Neuronal stem cell (in vitro differentiated cells): ENCODE results near the gene TFF3.
A peak's percentile ranks its signal among the peaks of the same experiment; 100 is the strongest.

Source experiments
- DNase-seq: peaks from one replicate; pipeline ENCODE4 v3.0.0-alpha.2; 2013; ENCODE audit warnings: low spot score
- H2AFZ ChIP-seq: one replicate; pipeline ENCODE4 v1.6.1; 2013; ENCODE audit warnings: mild to moderate bottlenecking, low read length, inconsistent platforms
- H2AK5ac ChIP-seq: 2 replicates; pipeline ENCODE4 v1.6.1; 2013; ENCODE audit warnings: low read depth, mild to moderate bottlenecking, inconsistent platforms, low read length, moderate library complexity, mixed read lengths
- H2BK120ac ChIP-seq: 2 replicates; pipeline ENCODE4 v1.6.1; 2013; ENCODE audit warnings: low read depth, mild to moderate bottlenecking, inconsistent platforms, low read length, moderate library complexity, mixed read lengths
- H2BK12ac ChIP-seq: one replicate; pipeline ENCODE4 v1.6.1; 2013; ENCODE audit warnings: low read length, inconsistent platforms
- H2BK15ac ChIP-seq: 2 replicates; pipeline ENCODE4 v1.6.1; 2013; ENCODE audit warnings: mild to moderate bottlenecking, low read length, inconsistent platforms, mixed read lengths
- H2BK5ac ChIP-seq: one replicate; pipeline ENCODE4 v1.6.1; 2013; ENCODE audit warnings: inconsistent platforms, mild to moderate bottlenecking, low read length, moderate library complexity
- H3K14ac ChIP-seq: one replicate; pipeline ENCODE4 v1.6.1; 2013; ENCODE audit warnings: low read length, inconsistent platforms
- H3K18ac ChIP-seq: 2 replicates; pipeline ENCODE4 v1.6.1; 2013; ENCODE audit warnings: low read length, inconsistent platforms
- H3K23ac ChIP-seq: 2 replicates; pipeline ENCODE4 v1.6.1; 2013; ENCODE audit warnings: low read depth, mild to moderate bottlenecking, mixed read lengths, low read length, inconsistent platforms; ENCODE audit not compliant: poor library complexity
- H3K27ac ChIP-seq: replicated peaks from 3 replicates; pipeline ENCODE4 v1.5.1; 2013; ENCODE audit warnings: low read length, inconsistent platforms
- H3K27me3 ChIP-seq, 3 experiments: 2 replicates each; pipeline ENCODE4 v1.6.1; 2013; ENCODE audit warnings: low read length in 3 of 3, mild to moderate bottlenecking in 2 of 3, inconsistent platforms in 1 of 3, low read depth in 1 of 3, mixed read lengths in 1 of 3, moderate library complexity in 1 of 3; ENCODE audit not compliant: control insufficient read depth in 3 of 3, insufficient read depth in 3 of 3
- H3K36me3 ChIP-seq, 2 donors: replicated peaks in 1 of 2; 2 replicates each; pipeline ENCODE4 v1.6.1; 2013; ENCODE audit warnings: low read length in 2 of 2; ENCODE audit not compliant: control insufficient read depth in 2 of 2, insufficient read depth in 2 of 2
- H3K4ac ChIP-seq: 2 replicates; pipeline ENCODE4 v1.6.1; 2013; ENCODE audit warnings: inconsistent platforms, mild to moderate bottlenecking, low read length, moderate library complexity
- H3K4me1 ChIP-seq, 2 donors: 1 replicate in 1 of 2; 2 replicates in 1 of 2; pipeline ENCODE4 v1.6.1; 2013; ENCODE audit warnings: low read length in 2 of 2, low read depth in 1 of 2; ENCODE audit not compliant: control insufficient read depth in 2 of 2, insufficient read depth in 1 of 2
- H3K4me2 ChIP-seq: one replicate; pipeline ENCODE4 v1.6.1; 2013; ENCODE audit warnings: mild to moderate bottlenecking, low read length, inconsistent platforms; ENCODE audit not compliant: insufficient read depth, poor library complexity, severe bottlenecking
- H3K4me3 ChIP-seq, 2 donors: 2 replicates each; pipeline ENCODE4 v1.5.1; 2013; ENCODE audit warnings: low read length in 2 of 2, mild to moderate bottlenecking in 2 of 2, inconsistent platforms in 1 of 2, moderate library complexity in 1 of 2
- H3K79me1 ChIP-seq: one replicate; pipeline ENCODE4 v1.6.1; 2013; ENCODE audit warnings: low read depth, mild to moderate bottlenecking, inconsistent platforms, low read length, moderate library complexity
- H3K9ac ChIP-seq: one replicate; pipeline ENCODE4 v1.6.1; 2013; ENCODE audit warnings: mild to moderate bottlenecking, low read depth, low read length, inconsistent platforms; ENCODE audit not compliant: poor library complexity
- H3K9me3 ChIP-seq, 2 donors: replicated peaks in 1 of 2; 2 replicates each; pipeline versions ENCODE3 to v1.6.1; 2013; ENCODE audit warnings: low read length in 2 of 2, mild to moderate bottlenecking in 2 of 2, inconsistent platforms in 1 of 2, low read depth in 1 of 2, mixed read lengths in 1 of 2, moderate library complexity in 1 of 2; ENCODE audit not compliant: control insufficient read depth in 2 of 2, insufficient read depth in 1 of 2
- H4K8ac ChIP-seq: one replicate; pipeline ENCODE4 v1.6.1; 2013; ENCODE audit warnings: low read depth, mild to moderate bottlenecking, inconsistent platforms, low read length, moderate library complexity
- H4K91ac ChIP-seq: one replicate; pipeline ENCODE4 v1.6.1; 2013; ENCODE audit warnings: low read length, low read depth, mild to moderate bottlenecking, inconsistent platforms; ENCODE audit not compliant: poor library complexity
- WGBS, 2 donors: extraction: QIAGEN DNeasy Blood & Tissue Kit; methylation state at CpG; one replicate each; pipeline ENCODE4 v1.1.7; 2013; ENCODE audit warnings: missing lambda C conversion rate in 2 of 2, mixed read lengths in 1 of 2; ENCODE audit not compliant: insufficient read length in 2 of 2, insufficient replicate concordance in 1 of 2; ENCODE audit errors: extremely low coverage in 2 of 2; 5-methylcytosine and 5-hydroxymethylcytosine counted together

Gene TFF3

DNA sequence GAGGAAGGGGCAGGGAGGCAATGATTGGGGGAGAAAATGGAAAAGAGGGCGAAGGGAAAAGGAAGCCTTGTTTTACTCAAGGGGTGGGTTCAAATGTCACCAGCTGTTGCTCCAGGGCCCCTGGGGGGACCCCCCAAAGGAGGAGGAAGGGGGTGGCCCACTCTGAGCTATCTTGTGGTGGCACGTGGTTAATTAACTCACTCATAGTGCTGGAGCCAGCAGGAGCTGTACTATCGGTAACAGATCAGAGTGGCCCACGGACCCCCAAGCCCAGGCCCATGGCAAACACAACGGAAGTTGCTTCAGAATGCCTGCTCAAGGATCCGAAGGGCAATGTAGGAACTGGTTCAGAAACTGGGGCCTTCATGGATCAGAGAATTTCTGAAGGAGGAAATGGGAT is 28.3 kb upstream of the TFF3 start:
- H2BK12ac ChIP-seq = no peak overlapping the region
- DNase-seq = no peak
- H3K4me3 ChIP-seq = no peak overlapping the region

DNA sequence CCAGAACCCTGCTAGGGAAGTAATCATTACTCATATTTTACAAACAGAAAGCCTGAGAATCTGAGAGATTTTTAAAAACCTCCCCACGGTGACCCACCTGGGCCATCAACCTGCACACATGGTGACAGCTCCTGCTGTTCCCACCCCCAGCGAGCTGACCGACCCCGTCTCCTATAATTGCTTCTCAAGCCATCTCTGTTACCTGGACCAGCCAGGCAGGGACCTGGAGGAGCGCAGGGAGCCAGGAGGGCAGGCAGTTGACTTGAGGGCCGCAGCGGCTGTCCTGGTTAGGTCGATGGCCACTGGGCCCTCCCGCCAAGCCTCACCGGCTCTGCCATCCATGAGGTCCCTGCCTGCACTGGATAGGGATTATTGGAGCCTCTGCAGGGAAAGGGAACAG is 27.9 kb upstream of the TFF3 start:
- Histone ChIP-seq H3K36me3 (no peaks in the 10 kb centered on the region), H3K23ac (peak overlapping the region; percentile 89), H2AFZ (no peak overlapping the region), H3K18ac (peak overlapping the region; percentile 61), H4K91ac (no peak overlapping the region), H3K4me1 (peaks cover 0 to 4% of the 10 kb centered on the region in 2 donors), H3K79me1 (no peaks in the 10 kb centered on the region), H3K14ac (peak overlapping the region; percentile 79), H3K4ac (no peak overlapping the region), H3K27me3 (no peaks in the 10 kb centered on the region), H2BK120ac (no peak overlapping the region), H3K9me3 (no peaks in the 10 kb centered on the region), H2BK15ac (no peak overlapping the region), H3K4me3 (no peak overlapping the region), H3K27ac (no peak overlapping the region), H3K4me2 (no peak overlapping the region), H4K8ac (no peak overlapping the region), H2BK12ac (peak overlapping the region; percentile 73), H2BK5ac (peak overlapping the region; percentile 25), H3K9ac (peak overlapping the region; percentile 15), H2AK5ac (no peak overlapping the region)
- no CpG with 5 or more reads among the region's 10 CpGs for whole genome bisulfite sequencing, 2 donors
- no peak for DNase-seq

More for the DNA sequence above, 28.3 kb upstream of the TFF3 start:
- Histone ChIP-seq H2AFZ (no peak overlapping the region), H4K91ac (no peak overlapping the region), H3K4me1 (peaks cover 0 to 2% of the 10 kb centered on the region in 2 donors), H3K18ac (no peak overlapping the region), H3K14ac (peak overlapping the region; percentile 79), H2BK15ac (no peak overlapping the region), H2BK5ac (no peak overlapping the region), H2AK5ac (no peak overlapping the region), H3K27ac (no peak overlapping the region), H3K9ac (no peak overlapping the region), H3K4ac (no peak overlapping the region), H3K9me3 (no peaks in the 10 kb centered on the region), H3K36me3 (no peaks in the 10 kb centered on the region), H4K8ac (no peak overlapping the region), H3K4me2 (no peak overlapping the region), H3K23ac (no peak overlapping the region), H3K27me3 (no peaks in the 10 kb centered on the region), H3K79me1 (no peaks in the 10 kb centered on the region), H2BK120ac (no peak overlapping the region)
- no CpG with 5 or more reads among the region's 6 CpGs for WGBS, 2 donors

DNA sequence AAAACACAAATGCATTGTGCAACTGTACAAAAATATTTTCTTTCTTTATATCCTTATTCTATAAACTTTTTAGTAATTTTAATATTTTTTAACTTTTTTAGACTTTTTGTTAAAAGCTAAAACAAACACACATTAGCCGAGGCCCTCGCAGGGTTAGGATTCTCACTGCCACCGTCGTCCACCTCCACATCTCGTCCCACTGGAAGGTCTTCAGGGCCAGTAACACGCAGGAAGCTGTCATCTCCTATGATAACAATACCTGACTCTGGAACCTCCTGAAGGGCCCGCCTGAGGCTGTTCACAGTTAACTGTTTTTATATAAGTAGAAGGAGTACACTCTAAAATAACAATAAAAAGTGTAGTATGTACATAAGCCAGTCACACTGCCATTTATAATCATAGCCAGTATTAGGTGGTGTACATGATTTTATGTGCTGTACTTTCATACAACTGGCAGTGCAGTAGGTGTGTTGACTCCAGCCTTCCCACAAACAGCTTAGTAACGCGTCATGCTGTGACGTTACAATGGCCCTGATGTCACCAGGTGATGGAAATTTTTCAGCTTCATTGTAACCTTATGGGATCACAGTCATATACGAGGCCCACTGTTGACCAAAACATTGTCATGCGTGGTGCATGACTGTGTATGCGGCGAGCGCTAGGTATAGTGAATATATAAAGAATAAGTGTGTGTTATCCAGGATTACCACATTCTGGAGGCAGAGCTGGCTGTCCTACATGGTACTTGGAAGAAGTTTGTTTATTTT is 26.8 kb upstream of the TFF3 start:
- WGBS, 2 donors = no CpG with 5 or more reads among the region's 15 CpGs

DNA sequence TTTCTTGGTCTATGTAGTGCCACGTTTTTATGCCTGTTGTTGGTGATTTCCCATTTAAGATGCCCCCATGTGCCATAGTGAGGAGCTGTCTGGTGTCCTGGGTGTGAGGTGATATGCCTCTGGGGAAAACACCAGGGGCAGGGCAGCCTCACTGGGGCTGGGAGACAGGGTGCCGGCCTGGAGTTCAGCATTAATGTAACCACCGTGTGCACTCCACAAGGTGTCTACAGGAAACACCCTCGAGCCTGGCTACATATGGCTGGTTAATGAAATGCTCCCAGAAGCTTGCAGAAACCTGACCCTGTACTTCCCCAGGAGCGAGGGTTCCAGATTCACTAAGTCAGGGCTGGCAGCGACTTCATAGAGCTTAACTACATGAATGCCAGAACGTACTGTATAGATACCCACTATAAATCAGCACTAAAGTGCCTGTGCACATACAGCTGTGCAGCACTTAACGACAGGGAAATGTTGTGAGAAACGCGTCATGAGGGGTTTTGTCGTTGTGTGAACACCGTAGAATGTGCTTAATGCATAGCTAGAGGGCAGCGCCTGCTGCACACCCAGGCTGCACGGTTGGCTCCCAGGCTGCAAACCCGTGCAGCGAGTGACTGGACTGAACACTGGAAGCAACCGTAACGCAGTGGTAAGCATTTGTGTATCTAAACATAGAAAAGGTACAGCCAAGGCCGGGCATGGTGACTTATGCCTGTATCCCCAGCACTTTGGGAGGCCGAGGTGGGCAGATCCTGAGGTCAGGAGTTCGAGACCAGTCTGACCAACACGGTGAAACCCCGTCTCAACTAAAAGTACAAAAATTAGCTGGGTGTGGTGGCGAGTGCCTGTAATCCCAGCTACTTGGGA is 25.2 kb upstream of the TFF3 start:
- no peak overlapping the region for H3K27ac ChIP-seq
- no peak overlapping the region for H4K8ac ChIP-seq
- no peaks in the 10 kb centered on the region for H3K79me1 ChIP-seq
- no peaks in the 10 kb centered on the region for H3K36me3 ChIP-seq
- H3K27me3 ChIP-seq = no peaks in the 10 kb centered on the region
- no peak for DNase-seq
- H2BK15ac ChIP-seq = no peak overlapping the region
- H3K14ac ChIP-seq = no peak overlapping the region
- no peak overlapping the region for H2BK12ac ChIP-seq
- no peak overlapping the region for H2BK120ac ChIP-seq
- no peak overlapping the region for H2BK5ac ChIP-seq
- H3K4me1 ChIP-seq = peaks cover 0 to 7% of the 10 kb centered on the region in 2 donors
- H3K4ac ChIP-seq = no peak overlapping the region
- no CpG with 5 or more reads among the region's 24 CpGs for WGBS, 2 donors
- H4K91ac ChIP-seq = no peak overlapping the region
- no peak overlapping the region for H3K9ac ChIP-seq
- H3K4me2 ChIP-seq = no peak overlapping the region
- H3K23ac ChIP-seq = no peak overlapping the region
- H2AK5ac ChIP-seq = peak overlapping the region; percentile 32
- peak overlapping the region; percentile 49 for H3K18ac ChIP-seq
- H3K4me3 ChIP-seq = no peak overlapping the region
- no peak overlapping the region for H2AFZ ChIP-seq
- H3K9me3 ChIP-seq = no peaks in the 10 kb centered on the region

More for the DNA sequence above, 26.8 kb upstream of the TFF3 start:
- Histone ChIP-seq H2AFZ (no peak overlapping the region), H2BK12ac (no peak overlapping the region), H4K91ac (no peak overlapping the region), H3K18ac (no peak overlapping the region), H3K9me3 (no peaks in the 10 kb centered on the region), H3K4me3 (no peak overlapping the region), H3K4me1 (peaks cover 0 to 5% of the 10 kb centered on the region in 2 donors), H3K4ac (no peak overlapping the region), H3K23ac (no peak overlapping the region), H2BK120ac (no peak overlapping the region), H3K27ac (no peak overlapping the region), H3K79me1 (no peaks in the 10 kb centered on the region), H3K27me3 (no peaks in the 10 kb centered on the region), H2BK5ac (no peak overlapping the region), H3K36me3 (no peaks in the 10 kb centered on the region), H3K9ac (no peak overlapping the region), H4K8ac (no peak overlapping the region), H2BK15ac (no peak overlapping the region), H2AK5ac (no peak overlapping the region), H3K4me2 (no peak overlapping the region), H3K14ac (no peak overlapping the region)
- no peak for DNase-seq
